K562 (cell line): Measurements from ENCODE around the gene B3GLCT. TPM values are rescaled to one million over a fixed set of nuclear protein-coding genes. Genes with fewer than 3 reads are reported as not detected.

Source experiments
- ATAC-seq: fragments of 200-7000 bp; cut with Tn5 transposase; 3 replicates; pipeline ENCODE4 v1.9.1; 2020; ENCODE audit warnings: moderate library complexity
- BruUV-seq: library from RNA; stranded (reverse); fragments of 400-500 nt; replicated peaks from 2 replicates; lab custom pipeline; 2021; lab: Mats Ljungman, UMichigan
- CTCF ChIA-PET: fragments of 300-600 bp; formaldehyde crosslinking; extraction: SDS; loops from one replicate; lab custom pipeline; 2021; ENCODE audit warnings: low intra/inter-chr PET ratio; lab: Yijun Ruan, JAX
- POLR2A ChIA-PET: fragments of 300-600, 350-650 bp; sonication (Branson Sonifier 250); formaldehyde crosslinking; extraction: SDS; loops from one replicate; lab custom pipeline; 2021; ENCODE audit warnings: antibody characterized with exemption, inconsistent platforms; lab: Yijun Ruan, JAX
- DNase-seq, 4 experiments: peaks; one replicate each; pipeline versions ENCODE4 v3.0.0 to v3.0.0-alpha.2; 2011 to 2018; ENCODE audit warnings: low spot score in 3 of 4, mixed read lengths in 3 of 4; ENCODE audit errors: extremely low read depth in 1 of 4
- FAIRE-seq: peaks from 2 replicates; lab custom pipeline; 2011; peaks lifted over from hg19 to GRCh38; lab: Jason Lieb, UNC
- H2AFZ ChIP-seq: 2 replicates; pipeline ENCODE4 v1.6.0; 2011; ENCODE audit warnings: low read depth, low read length, control low read depth, inconsistent platforms
- H3K27ac ChIP-seq: fragments of 200-600 bp; 3 replicates; pipeline ENCODE4 v1.8.0; 2011; ENCODE audit warnings: low read depth, mild to moderate bottlenecking, control low read depth, inconsistent platforms, low read length, moderate library complexity, mixed read lengths; ENCODE audit errors: extremely low read depth
- H3K27me3 ChIP-seq, 2 experiments: fragments of 300-600 bp in 1 of 2; 2 replicates in 1 of 2; 3 replicates in 1 of 2; pipeline versions ENCODE4 v1.6.0 to v1.8.0; 2011; ENCODE audit warnings: inconsistent platforms in 2 of 2, low read length in 2 of 2, mild to moderate bottlenecking in 1 of 2, mixed read lengths in 1 of 2, moderate library complexity in 1 of 2; ENCODE audit not compliant: control insufficient read depth in 2 of 2, insufficient read depth in 2 of 2
- H3K36me3 ChIP-seq: fragments of 300-600 bp; 3 replicates; pipeline ENCODE4 v1.8.0; 2011; ENCODE audit warnings: mild to moderate bottlenecking, low read length, inconsistent platforms; ENCODE audit not compliant: control insufficient read depth, insufficient read depth
- H3K4me1 ChIP-seq, 2 experiments: fragments of 200-600 bp in 1 of 2; replicated peaks in 1 of 2; 2 replicates in 1 of 2; 3 replicates in 1 of 2; pipeline versions ENCODE4 v1.5.1 to v1.8.0; 2011; ENCODE audit warnings: inconsistent platforms in 2 of 2, low read length in 2 of 2, mild to moderate bottlenecking in 1 of 2, mixed read lengths in 1 of 2, moderate library complexity in 1 of 2; ENCODE audit not compliant: control insufficient read depth in 2 of 2, insufficient read depth in 2 of 2
- H3K4me2 ChIP-seq: 2 replicates; pipeline ENCODE4 v1.6.1; 2011; ENCODE audit warnings: low read length, control low read depth, inconsistent platforms, mixed read lengths; ENCODE audit not compliant: insufficient read depth
- H3K4me3 ChIP-seq: fragments of 200-600 bp; sonication (generic), shearing (Covaris generic); 2 replicates; pipeline ENCODE4 v1.5.1; 2016; ENCODE audit warnings: control low read depth, inconsistent platforms
- H3K79me2 ChIP-seq: fragments of 200-600 bp; 3 replicates; pipeline ENCODE4 v1.8.0; 2011; ENCODE audit warnings: low read length, inconsistent platforms; ENCODE audit not compliant: control insufficient read depth, insufficient read depth
- H3K9ac ChIP-seq, 2 experiments: 2 replicates each; pipeline versions ENCODE4 v1.6.0 to v1.6.1; 2011; ENCODE audit warnings: low read depth in 2 of 2, low read length in 2 of 2, control low read depth in 1 of 2, inconsistent platforms in 1 of 2, mild to moderate bottlenecking in 1 of 2, mixed read lengths in 1 of 2; ENCODE audit not compliant: insufficient read depth in 1 of 2
- H3K9me1 ChIP-seq: one replicate; pipeline ENCODE4 v1.6.0; 2011; ENCODE audit warnings: inconsistent platforms, mild to moderate bottlenecking, low read length, moderate library complexity; ENCODE audit not compliant: control insufficient read depth, insufficient read depth
- H3K9me3 ChIP-seq: replicated peaks from 2 replicates; pipeline ENCODE4 v1.5.1; 2011; ENCODE audit warnings: low read depth, low read length, inconsistent platforms; ENCODE audit not compliant: control insufficient read depth, insufficient read depth
- H4K20me1 ChIP-seq: replicated peaks from 2 replicates; pipeline ENCODE4 v1.6.1; 2011; ENCODE audit warnings: low read length, inconsistent platforms, mixed read lengths; ENCODE audit not compliant: control insufficient read depth, insufficient read depth
- BRCA1 ChIP-seq, 2 experiments: fragments of 450-650 bp in 1 of 2; sonication (generic) in 1 of 2; formaldehyde crosslinking in 1 of 2; IDR thresholded peaks; 2 replicates each; pipeline versions ENCODE4 v1.5.0 to v1.6.1; 2017 to 2020; ENCODE audit warnings: mild to moderate bottlenecking in 1 of 2, missing genetic modification reagents in 1 of 2
- GATA2 ChIP-seq: sonication (generic); formaldehyde crosslinking; IDR thresholded peaks from 2 replicates; pipeline ENCODE4 v1.4.0; 2020; ENCODE audit warnings: mild to moderate bottlenecking, missing genetic modification reagents
- HMG20B ChIP-seq: fragments of 250-450 bp; sonication (Bioruptor Pico); IDR thresholded peaks from 2 replicates; pipeline ENCODE4 v1.5.0; 2021; ENCODE audit warnings: mild to moderate bottlenecking
- KDM2B ChIP-seq: fragments of 250-450 bp; sonication (Bioruptor Pico); IDR thresholded peaks from 2 replicates; pipeline ENCODE4 v1.8.0; 2021; ENCODE audit warnings: mild to moderate bottlenecking, moderate library complexity
- POLR2B ChIP-seq: fragments of 450-650 bp; IDR thresholded peaks from 2 replicates; pipeline ENCODE4 v1.6.1; 2018; ENCODE audit warnings: low read depth; ENCODE audit not compliant: partially characterized antibody
- SREBF1 ChIP-seq: fragments of 150-350 bp; IDR thresholded peaks from 2 replicates; pipeline ENCODE4 v1.6.1; 2014; ENCODE audit warnings: antibody characterized with exemption, low read depth, low read length, borderline replicate concordance
- SREBF2 ChIP-seq: sonication (generic); formaldehyde crosslinking; IDR thresholded peaks from 2 replicates; pipeline ENCODE4 v1.4.0; 2020; ENCODE audit warnings: mild to moderate bottlenecking, missing genetic modification reagents
- YBX1 ChIP-seq: fragments of 450-650 bp; IDR thresholded peaks from 2 replicates; pipeline ENCODE4 v1.7.1; 2016; ENCODE audit warnings: mild to moderate bottlenecking
- ZFP1 ChIP-seq: fragments of 450-650 bp; formaldehyde crosslinking; IDR thresholded peaks from 2 replicates; pipeline ENCODE4 v1.4.0; 2020; ENCODE audit warnings: mild to moderate bottlenecking, mixed read lengths
- ZNF140 ChIP-seq: fragments of 250-450 bp; sonication (Bioruptor Pico); IDR thresholded peaks from 2 replicates; pipeline ENCODE4 v1.8.0; 2021; ENCODE audit warnings: moderate library complexity, mild to moderate bottlenecking, inconsistent platforms
- ZNF511 ChIP-seq: sonication (generic); formaldehyde crosslinking; IDR thresholded peaks from 2 replicates; pipeline ENCODE4 v1.8.0; 2022; ENCODE audit warnings: mild to moderate bottlenecking, missing genetic modification reagents
- WGBS: fragments of 100-300 bp; shearing (Covaris generic); methylation state at CpG from one replicate; pipeline ENCODE4 v1.1.6; 2016; ENCODE audit warnings: low coverage, mixed read lengths; ENCODE audit not compliant: insufficient coverage; ENCODE audit errors: missing lambda C conversion rate; 5-methylcytosine and 5-hydroxymethylcytosine counted together
- in situ Hi-C: fragments of 300-500 bp; cut with MboI; formaldehyde crosslinking; loops from 4 replicates; pipeline ENCODE4 v1.15.0; 2018; ENCODE audit warnings: inconsistent platforms, mixed read lengths
- intact Hi-C: fragments of 100-400 bp; cut with micrococcal nuclease; formaldehyde crosslinking; loops from 2 replicates; pipeline ENCODE4 v1.14.2; 2022
- polyA plus RNA-seq, 8 experiments: library from polyadenylated mRNA; depleted of rRNA in 4 of 8; stranded (reverse) in 5 of 8; unstranded in 3 of 8; fragments of >200 nt; fragmentation: Nextera tagmentation in 2 of 8; fragmentation: Illumina TruSeq in 1 of 8; extraction: Ambion mirVana in 2 of 8; extraction: Trizol in 1 of 8; gene quantifications; 2 replicates each; pipeline versions ENCODE4 v1.2.1 to v1.2.3, GENCODE V29; 2011 to 2014; ENCODE audit warnings: inconsistent platforms in 1 of 8, missing spikeins in 1 of 8
- total RNA-seq, 7 experiments: library from RNA; depleted of rRNA in 6 of 7; stranded (reverse); fragments of >200 nt in 6 of 7; fragmentation: Illumina TruSeq in 2 of 7; extraction: Trizol in 2 of 7; gene quantifications; 2 replicates each; pipeline versions ENCODE4 v1.2.1 to v1.2.3, GENCODE V29; 2011 to 2021; ENCODE audit warnings: low replicate concordance in 1 of 7

B3GLCT gene
- total and polyA plus RNA-seq, 9 of the 15 experiments (the other 6 are each of a cell fraction or from before 2014, with no cell fraction given), result 1.1 to 5.1 (median 2.9) TPM

- Histone ChIP-seq H3K4me3 (no peak overlapping the region), H3K4me2 (no peak overlapping the region), H3K9me3 (no peaks in the 10 kb centered on the region), H3K4me1 (no peaks in the 10 kb centered on the region; a peak in 1 of 5 replicates), H3K27me3 (no peaks in the 10 kb centered on the region), H2AFZ (no peak overlapping the region), H3K79me2 (no peaks in the 10 kb centered on the region), H3K9me1 (no peaks in the 10 kb centered on the region), H3K36me3 (no peaks in the 10 kb centered on the region), H4K20me1 (no peaks in the 10 kb centered on the region), H3K9ac (no peak overlapping the region), H3K27ac (no peak overlapping the region)
- POLR2A ChIA-PET, result no interaction called here
- CTCF ChIA-PET, result no interaction called here
- FAIRE-seq, result no peak
- intact Hi-C loops (no loop called here), in situ Hi-C loops (no loop called here)
- no peak for ATAC-seq
- no TSS peak for BruUV-seq
- TF ChIP-seq SREBF2 (CRISPR knock-in tag) (no peak), BRCA1 (IDR thresholded peaks at IDR 0.05) (no peak), BRCA1 (CRISPR knock-in tag; IDR thresholded peaks at IDR 0.05) (no peak), KDM2B (CRISPR knock-in tag) (no peak), ZNF140 (CRISPR knock-in tag) (no peak), ZNF511 (CRISPR knock-in tag) (no peak), SREBF1 (no peak), ZFP1 (CRISPR knock-in tag) (no peak), GATA2 (no peak), YBX1 (no peak), POLR2B (no peak), HMG20B (CRISPR knock-in tag) (no peak)
- DNase-seq, result no peak
- WGBS, result 36% methylated on average over 5 of the region's 5 CpGs
Observed at GRCh38 chr13:31224174-31224669, 24.4 kb downstream of the B3GLCT start.
